ENCODE results near the gene DDX19B. TPM values are rescaled to one million over a fixed set of nuclear protein-coding genes. Genes with fewer than 3 reads are reported as not detected.
"Not testable (repeated sequence)": the region's sequence is repeated elsewhere in the genome, so short reads cannot be mapped to it uniquely, and the experiment has no call there.

Gene DDX19B
- total RNA-seq, 1 donor from 2014 or later: 14.6 TPM

- not testable (repeated sequence) for DNase-seq (ENCODE audit: low spot score)
Measured at GRCh38 chr16:70287304-70287971, 11.5 kb upstream of the DDX19B start.

GRCh38 chr16:70289229-70290094 lies 9.5 kb upstream of the DDX19B start, which contains the start of gene AARS1:
AARS1 (minus strand) TSS chr16:70289506; CDS start chr16:70282763, 6,743 bp downstream.
- ATAC-seq (peak; percentile 96), DNase-seq (ENCODE audit: low spot score) (peak; percentile 98)

More at GRCh38 chr16:70287304-70287971, 11.5 kb upstream of the DDX19B start:
- ATAC-seq: not testable (repeated sequence)

- no peak for ATAC-seq
Measured at GRCh38 chr16:70290949-70291519, 8.0 kb upstream of the DDX19B start.

GRCh38 chr16:70292148-70292547 lies 6.8 kb upstream of the DDX19B start:
- not testable (repeated sequence) for DNase-seq (ENCODE audit: low spot score); ATAC-seq

More at GRCh38 chr16:70290949-70291519, 8.0 kb upstream of the DDX19B start:
- DNase-seq (ENCODE audit: low spot score): no peak

GRCh38 chr16:70294385-70295025 lies 4.5 kb upstream of the DDX19B start:
- DNase-seq (ENCODE audit: low spot score) (no peak), ATAC-seq (no peak)

- no peak for ATAC-seq
- no peak for DNase-seq (ENCODE audit: low spot score)
Measured at GRCh38 chr16:70295634-70296033, 3.4 kb upstream of the DDX19B start.

GRCh38 chr16:70301121-70301520 lies 2.1 kb downstream of the DDX19B start:
- ATAC-seq (no peak), DNase-seq (ENCODE audit: low spot score) (no peak)

- DNase-seq (ENCODE audit: low spot score): no peak
- ATAC-seq: no peak
Measured at GRCh38 chr16:70302745-70303144, 3.8 kb downstream of the DDX19B start.

GRCh38 chr16:70304892-70305448 lies 6.0 kb downstream of the DDX19B start:
- DNase-seq (ENCODE audit: low spot score) (no peak), ATAC-seq (no peak)

GRCh38 chr16:70306880-70307279 lies 7.9 kb downstream of the DDX19B start:
- no peak for DNase-seq (ENCODE audit: low spot score)
- no peak for ATAC-seq

GRCh38 chr16:70307726-70308125 lies 8.7 kb downstream of the DDX19B start:
- not testable (repeated sequence) for ATAC-seq; DNase-seq (ENCODE audit: low spot score)

GRCh38 chr16:70320121-70320520 lies 21.1 kb downstream of the DDX19B start:
- ATAC-seq (no peak), DNase-seq (ENCODE audit: low spot score) (no peak)

- ATAC-seq: no peak
- DNase-seq (ENCODE audit: low spot score): no peak
Measured at GRCh38 chr16:70324998-70325747, 26.2 kb downstream of the DDX19B start.

- DNase-seq (ENCODE audit: low spot score): no peak
- no peak for ATAC-seq
Measured at GRCh38 chr16:70331091-70331490, 32.1 kb downstream of the DDX19B start.

- DNase-seq (ENCODE audit: low spot score) (peak; percentile 49), ATAC-seq (peak; percentile 86)
Measured at GRCh38 chr16:70331588-70332358, 32.8 kb downstream of the DDX19B start.

- not testable (repeated sequence) for DNase-seq (ENCODE audit: low spot score); ATAC-seq
Measured at GRCh38 chr16:70332728-70333127, 33.7 kb downstream of the DDX19B start.

- ATAC-seq: no peak
- no peak for DNase-seq (ENCODE audit: low spot score)
Measured at GRCh38 chr16:70337814-70338213, 38.8 kb downstream of the DDX19B start.

GRCh38 chr16:70341600-70341999 lies 42.6 kb downstream of the DDX19B start:
- no peak for ATAC-seq
- DNase-seq (ENCODE audit: low spot score): no peak

GRCh38 chr16:70342016-70342415 lies 43.0 kb downstream of the DDX19B start:
- ATAC-seq: no peak
- no peak for DNase-seq (ENCODE audit: low spot score)

Measured in left lobe of liver (tissue), 2 donors.